AG04450 (cell line): ENCODE data around the gene ZMYM2. TPM values are rescaled to one million over a fixed set of nuclear protein-coding genes. Genes with fewer than 3 reads are reported as not detected.

Experiments used
- CTCF ChIA-PET: fragments of 300-600, 350-600 bp; formaldehyde crosslinking; extraction: SDS; loops from one replicate; lab custom pipeline; 2022; ENCODE audit warnings: antibody characterized with exemption, inconsistent platforms; lab: Charles Lee
- POLR2A ChIA-PET: fragments of 350-600 bp; formaldehyde crosslinking; extraction: SDS; loops from one replicate; lab custom pipeline; 2021; ENCODE audit warnings: antibody characterized with exemption, inconsistent platforms; lab: Yijun Ruan, JAX
- DNase-seq: peaks from one replicate; pipeline ENCODE4 v3.0.0-alpha.2; 2011; ENCODE audit warnings: low read depth, low spot score
- H3K27ac ChIP-seq: one replicate; pipeline ENCODE4 v1.5.1; 2012; ENCODE audit warnings: low read depth, low read length, control low read depth
- H3K27me3 ChIP-seq: one replicate; pipeline ENCODE4 v1.6.0; 2012; ENCODE audit warnings: low read length; ENCODE audit not compliant: control insufficient read depth, insufficient read depth
- H3K4me3 ChIP-seq: 2 replicates; pipeline ENCODE4 v1.5.1; 2011; ENCODE audit warnings: mild to moderate bottlenecking, low read depth, low read length, control low read depth
- H3K9me3 ChIP-seq: 2 replicates; pipeline ENCODE4 v1.5.1; 2012; ENCODE audit warnings: low read length; ENCODE audit not compliant: control insufficient read depth, insufficient read depth
- CTCF ChIP-seq: IDR thresholded peaks from 2 replicates; pipeline ENCODE4 v1.5.1; 2011; ENCODE audit warnings: low read depth, low read length, control low read depth, inconsistent platforms
- polyA plus RNA-seq: library from polyadenylated mRNA; depleted of rRNA; stranded (reverse); fragments of >200 nt; gene quantifications from 2 replicates; pipeline ENCODE4 v1.2.3, GENCODE V29; 2011

ZMYM2 gene
- polyA plus RNA-seq, 1 experiment, result 46.1 TPM

GRCh38 chr13:20101467-20102316 lies 143.2 kb downstream of the ZMYM2 start:
- no peak overlapping the region for H3K27ac ChIP-seq
- no peak for TF ChIP-seq CTCF
- ChIA-PET CTCF (no interaction called here), POLR2A (no interaction called here)
- DNase-seq, result no peak
- H3K27me3 ChIP-seq, result peaks cover 25% of the 10 kb centered on the region
- no peak overlapping the region for H3K4me3 ChIP-seq
- no peaks in the 10 kb centered on the region for H3K9me3 ChIP-seq

- CTCF ChIA-PET, result interaction anchor here (0.9 kb wide), 1 partner anchor 8 kb away, joined by 3 read pairs; no protein-coding TSS in a partner anchor
- DNase-seq, result no peak
- TF ChIP-seq CTCF, result no peak
These were observed 144.1 kb downstream of the ZMYM2 start for GRCh38 chr13:20102525-20103180.

DNA sequence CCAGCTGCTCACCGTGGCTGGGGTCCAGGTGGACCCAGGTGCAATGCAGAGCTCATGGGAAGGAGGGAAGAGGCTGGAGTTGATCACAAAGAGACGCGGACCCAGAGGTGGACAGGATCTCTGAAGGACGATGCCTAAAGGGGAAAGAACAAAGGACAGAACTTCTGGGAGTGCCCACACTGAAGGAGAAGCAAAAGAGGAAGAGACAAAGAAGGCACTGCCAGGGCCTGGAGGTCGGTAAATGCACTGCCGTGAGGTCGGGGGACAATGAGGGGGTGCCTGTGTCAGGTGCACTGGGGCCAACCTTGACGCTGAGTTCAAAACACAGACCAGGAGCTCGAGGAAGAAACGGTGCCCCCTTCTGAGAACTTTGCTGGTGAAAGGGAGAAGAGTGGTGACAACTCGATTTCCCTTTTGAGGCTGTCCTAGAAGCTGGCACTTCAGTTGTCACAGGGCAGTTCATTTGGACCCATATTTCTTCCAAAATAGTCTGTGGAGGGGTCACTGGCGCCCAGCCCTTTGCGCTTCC lies 146.7 kb downstream of the ZMYM2 start:
- H3K4me3 ChIP-seq, result no peak overlapping the region
- no peak for DNase-seq
- ChIA-PET POLR2A (no interaction called here), CTCF (no interaction called here)
- no peaks in the 10 kb centered on the region for H3K9me3 ChIP-seq
- H3K27ac ChIP-seq, result no peak overlapping the region
- peaks cover 22% of the 10 kb centered on the region for H3K27me3 ChIP-seq
- no peak for TF ChIP-seq CTCF

More at GRCh38 chr13:20102525-20103180, 144.1 kb downstream of the ZMYM2 start:
- Histone ChIP-seq H3K4me3 (no peak overlapping the region), H3K27ac (no peak overlapping the region), H3K9me3 (no peaks in the 10 kb centered on the region), H3K27me3 (peaks cover 29% of the 10 kb centered on the region)
- POLR2A ChIA-PET, result interaction anchor here (0.6 kb wide), 1 partner anchor 349 kb away, joined by 9 read pairs; no protein-coding TSS in a partner anchor

- Histone ChIP-seq H3K27me3 (peaks cover 19% of the 10 kb centered on the region), H3K9me3 (no peaks in the 10 kb centered on the region), H3K4me3 (no peak overlapping the region), H3K27ac (no peak overlapping the region)
- no peak for DNase-seq
- ChIA-PET POLR2A (no interaction called here), CTCF (interaction anchor here (0.5 kb wide), 1 partner anchor 120 kb away, joined by 3 read pairs; no protein-coding TSS in a partner anchor)
- no peak for TF ChIP-seq CTCF
These were observed 148.2 kb downstream of the ZMYM2 start for GRCh38 chr13:20106742-20107141.
